Activated effector memory CD4-positive, alpha-beta T cell treated with Interleukin-2 at 50 U/mL for 16 hours (primary cell): ENCODE results near the gene PARD6B.

Experiments
- DNase-seq: peaks from one replicate; pipeline ENCODE4 v3.0.0-alpha.2; 2020

PARD6B gene

GRCh38 chr20:50804437-50805348, 73.3 kb downstream of the PARD6B start:
- peak; percentile 9 for DNase-seq

GRCh38 chr20:50805349-50805684, 73.9 kb downstream of the PARD6B start:
- no peak for DNase-seq

- no peak for DNase-seq
These were observed 74.9 kb downstream of the PARD6B start for GRCh38 chr20:50806126-50806768.
